ENCODE data around the gene ABCC6. TPM values are rescaled to one million over a fixed set of nuclear protein-coding genes. Genes with fewer than 3 reads are reported as not detected.
"Not testable (repeated sequence)": the region's sequence is repeated elsewhere in the genome, so short reads cannot be mapped to it uniquely, and the experiment has no call there.

The ABCC6 gene
- total RNA-seq, 1 donor from 2014 or later: not detected

DNA sequence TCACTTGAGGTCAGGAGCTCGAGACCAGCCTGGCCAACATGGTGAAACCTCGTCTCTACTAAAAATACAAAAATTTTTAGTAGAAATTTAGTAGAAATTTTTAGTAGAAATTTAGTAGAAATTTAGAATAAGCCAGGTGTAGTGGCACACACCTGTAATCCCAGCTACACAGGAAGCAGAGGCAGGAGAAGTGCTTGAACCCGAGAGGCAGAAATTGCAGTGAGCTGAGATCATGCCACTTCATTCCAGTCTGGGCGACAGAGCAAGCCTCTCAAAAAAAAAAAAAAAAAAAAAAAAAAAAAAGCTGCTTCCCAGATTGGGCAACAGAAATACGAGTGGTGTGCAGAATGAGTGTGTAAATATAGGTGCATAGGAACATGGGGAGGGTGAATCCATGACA, 4.5 kb downstream of the ABCC6 start:
- H3K36me3 ChIP-seq (ENCODE audit: control insufficient read depth, insufficient read depth, low read length); DNase-seq (ENCODE audit: low read depth); FAIRE-seq; H3K4me3 ChIP-seq (ENCODE audit: low read depth, low read length); H3K27me3 ChIP-seq (ENCODE audit: control insufficient read depth, insufficient read depth, low read length): not testable (repeated sequence)

DNA sequence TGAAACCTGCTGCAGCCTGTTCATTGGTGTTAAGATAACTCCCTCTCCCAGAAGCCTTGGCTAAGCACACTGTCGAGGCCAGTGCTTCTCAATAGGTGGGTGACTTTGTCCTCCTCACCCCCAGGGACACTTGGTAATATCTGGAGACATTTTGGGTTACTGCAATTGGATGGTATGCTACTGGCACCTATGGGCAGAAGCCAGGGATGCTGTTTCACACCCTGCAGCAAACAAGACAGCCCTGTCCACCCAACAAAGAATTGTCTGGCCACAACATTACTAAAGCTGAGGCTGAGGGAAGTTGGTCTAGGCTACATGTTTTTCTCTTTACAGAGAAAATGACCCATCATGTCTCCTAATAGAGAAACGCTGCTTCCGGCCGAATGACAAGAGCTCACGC, 4.9 kb downstream of the ABCC6 start:
- FAIRE-seq; H3K36me3 ChIP-seq (ENCODE audit: control insufficient read depth, insufficient read depth, low read length); H3K4me3 ChIP-seq (ENCODE audit: low read depth, low read length); DNase-seq (ENCODE audit: low read depth); H3K27me3 ChIP-seq (ENCODE audit: control insufficient read depth, insufficient read depth, low read length): not testable (repeated sequence)

DNA sequence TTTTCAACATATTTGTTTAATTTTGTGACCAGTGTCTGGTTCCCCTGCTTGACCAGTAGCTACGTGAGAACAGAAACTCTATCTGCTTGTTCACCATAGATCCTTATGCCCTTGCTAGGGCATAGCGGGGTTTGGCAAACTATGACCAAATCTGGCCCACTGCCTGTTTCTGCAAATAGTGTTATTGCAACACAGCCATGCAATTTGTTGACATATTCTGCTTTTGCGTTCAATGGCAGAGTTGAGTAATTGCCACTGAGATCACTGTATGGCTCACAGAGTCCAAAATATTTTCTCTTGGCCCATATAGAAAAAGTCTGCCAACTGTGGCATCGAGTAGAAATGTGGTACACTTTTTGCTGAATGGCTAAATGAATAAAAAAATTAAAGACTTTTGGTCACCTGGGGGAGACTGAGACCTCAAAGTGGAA, 9.4 kb downstream of the ABCC6 start:
- H3K27me3 ChIP-seq (ENCODE audit: control insufficient read depth, insufficient read depth, low read length); H3K36me3 ChIP-seq (ENCODE audit: control insufficient read depth, insufficient read depth, low read length); FAIRE-seq; H3K4me3 ChIP-seq (ENCODE audit: low read depth, low read length): not testable (repeated sequence)
- peak; percentile 70 for DNase-seq (ENCODE audit: low read depth)

DNA sequence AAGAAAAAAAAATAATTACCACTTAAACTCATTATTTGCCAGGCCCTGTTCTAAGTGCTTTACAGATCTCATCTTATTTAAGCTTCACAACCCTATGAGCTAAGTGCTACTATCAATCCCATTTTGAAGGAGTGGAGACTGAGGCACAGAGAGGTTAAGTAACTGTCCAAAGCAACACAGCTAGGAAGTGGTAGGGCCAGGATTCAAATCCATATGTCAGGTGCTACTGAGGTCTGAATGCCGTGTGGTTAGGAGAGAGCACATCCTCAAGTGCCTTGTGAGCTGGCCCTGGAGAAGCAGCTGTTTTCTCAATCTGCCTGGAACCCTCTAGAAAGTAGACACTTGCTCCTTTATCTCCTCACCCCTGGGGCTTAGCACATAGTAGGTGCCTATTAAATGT, 11.9 kb downstream of the ABCC6 start:
- not testable (repeated sequence) for H3K4me3 ChIP-seq (ENCODE audit: low read depth, low read length); H3K36me3 ChIP-seq (ENCODE audit: control insufficient read depth, insufficient read depth, low read length); H3K27me3 ChIP-seq (ENCODE audit: control insufficient read depth, insufficient read depth, low read length); DNase-seq (ENCODE audit: low read depth); FAIRE-seq

DNA sequence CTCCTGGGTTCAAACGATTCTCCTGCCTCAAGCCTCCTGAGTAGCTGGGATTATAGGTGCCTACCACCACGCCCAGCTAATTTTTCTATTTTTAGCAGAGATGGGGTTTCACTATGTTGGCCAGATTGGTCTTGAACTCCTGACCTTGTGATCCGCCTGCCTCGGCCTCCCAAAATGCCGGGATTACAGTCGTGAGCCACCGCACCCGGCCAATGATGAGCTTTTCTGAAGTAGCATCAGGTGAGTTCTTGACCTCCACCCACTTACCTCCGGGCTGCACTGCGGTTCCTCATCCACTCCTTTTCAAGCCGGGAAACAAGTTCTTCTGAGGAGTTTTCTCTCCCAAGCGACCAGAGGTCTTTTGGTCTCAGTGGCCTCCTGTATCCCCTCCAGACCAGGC, 14.8 kb downstream of the ABCC6 start:
- H3K36me3 ChIP-seq (ENCODE audit: control insufficient read depth, insufficient read depth, low read length); H3K27me3 ChIP-seq (ENCODE audit: control insufficient read depth, insufficient read depth, low read length); FAIRE-seq; H3K4me3 ChIP-seq (ENCODE audit: low read depth, low read length); DNase-seq (ENCODE audit: low read depth): not testable (repeated sequence)

DNA sequence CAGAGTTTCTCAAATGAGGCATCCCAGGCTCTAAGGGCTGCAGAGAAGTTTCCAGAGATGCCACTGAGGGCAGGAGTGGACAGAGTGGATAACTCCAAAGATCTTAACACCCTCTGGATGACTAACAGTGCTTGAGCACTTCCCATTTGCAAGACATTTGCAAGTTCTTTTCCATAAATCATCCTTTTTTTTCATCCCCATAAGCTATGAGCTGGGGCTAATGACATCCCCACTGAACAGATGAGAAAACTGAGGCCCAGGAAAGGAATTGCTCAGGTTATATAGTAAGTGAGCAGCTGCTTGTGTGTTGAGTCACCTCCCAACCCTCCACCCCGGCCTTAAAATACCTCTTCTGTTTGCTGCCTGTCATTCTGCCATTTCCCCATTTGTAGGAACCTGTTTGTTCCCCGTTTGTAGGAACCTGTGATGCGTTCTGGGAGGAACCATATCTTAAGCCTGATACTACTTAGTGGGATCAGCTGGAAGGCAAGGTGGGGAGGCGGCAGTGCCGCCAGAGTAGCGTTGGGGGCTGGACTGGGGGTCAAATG, 15.4 kb downstream of the ABCC6 start:
- not testable (repeated sequence) for FAIRE-seq; H3K27me3 ChIP-seq (ENCODE audit: control insufficient read depth, insufficient read depth, low read length); H3K36me3 ChIP-seq (ENCODE audit: control insufficient read depth, insufficient read depth, low read length); H3K4me3 ChIP-seq (ENCODE audit: low read depth, low read length)
- peak; percentile 9 for DNase-seq (ENCODE audit: low read depth)

DNA sequence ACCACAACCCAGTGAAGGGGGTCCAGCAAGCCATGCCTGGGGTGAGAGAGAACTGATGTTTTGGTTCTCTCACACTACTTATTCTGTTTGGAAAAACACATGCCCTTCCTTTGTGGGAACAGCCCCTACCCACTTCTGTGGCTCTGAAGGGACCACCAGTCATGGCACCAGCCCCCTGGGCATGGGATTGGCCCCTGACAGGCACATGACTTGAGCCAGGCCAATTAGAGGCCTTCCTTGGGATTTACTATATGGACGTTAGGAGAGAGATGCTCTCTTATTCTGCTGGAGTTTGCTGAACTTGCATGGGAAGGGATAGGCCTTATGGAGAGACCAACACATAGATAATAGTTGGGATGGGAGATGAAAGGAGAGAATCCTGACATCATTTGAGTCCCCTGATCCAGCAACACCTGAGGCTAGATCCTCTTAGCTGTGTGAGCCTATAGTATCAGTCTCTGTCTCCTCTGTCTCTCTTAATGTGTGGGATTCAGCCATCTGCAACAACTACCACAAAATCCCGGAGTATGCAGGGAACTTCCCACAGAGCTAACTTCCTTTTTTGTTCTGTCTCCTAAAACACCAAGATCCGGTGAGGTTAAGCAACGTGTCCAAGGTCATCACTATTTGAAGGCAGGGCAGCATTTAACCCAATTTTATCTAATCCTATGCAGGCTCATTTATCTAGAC, 16.1 kb downstream of the ABCC6 start:
- H3K36me3 ChIP-seq (ENCODE audit: control insufficient read depth, insufficient read depth, low read length); FAIRE-seq; H3K27me3 ChIP-seq (ENCODE audit: control insufficient read depth, insufficient read depth, low read length); DNase-seq (ENCODE audit: low read depth); H3K4me3 ChIP-seq (ENCODE audit: low read depth, low read length): not testable (repeated sequence)

DNA sequence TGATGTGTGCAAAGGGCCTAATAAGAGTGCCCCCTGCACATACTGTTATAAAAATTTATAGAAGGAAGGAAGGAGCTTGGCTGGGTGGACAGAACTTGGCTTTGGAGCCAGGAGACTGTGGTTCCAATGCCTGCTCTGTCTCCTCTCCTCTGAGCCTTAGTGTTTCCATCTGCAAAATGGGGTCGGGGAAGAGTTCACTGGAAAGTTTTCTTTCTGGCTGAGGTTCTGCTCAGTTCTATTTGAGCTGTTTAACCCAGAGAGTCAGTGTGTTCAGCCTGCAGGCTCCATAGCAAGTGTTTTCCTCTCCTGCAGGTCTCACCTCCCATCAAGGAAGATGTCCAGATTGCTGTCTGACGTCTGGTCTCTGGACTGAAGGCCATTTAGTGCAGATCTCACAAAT, 17.4 kb downstream of the ABCC6 start:
- not testable (repeated sequence) for DNase-seq (ENCODE audit: low read depth); H3K27me3 ChIP-seq (ENCODE audit: control insufficient read depth, insufficient read depth, low read length); FAIRE-seq; H3K4me3 ChIP-seq (ENCODE audit: low read depth, low read length); H3K36me3 ChIP-seq (ENCODE audit: control insufficient read depth, insufficient read depth, low read length)

DNA sequence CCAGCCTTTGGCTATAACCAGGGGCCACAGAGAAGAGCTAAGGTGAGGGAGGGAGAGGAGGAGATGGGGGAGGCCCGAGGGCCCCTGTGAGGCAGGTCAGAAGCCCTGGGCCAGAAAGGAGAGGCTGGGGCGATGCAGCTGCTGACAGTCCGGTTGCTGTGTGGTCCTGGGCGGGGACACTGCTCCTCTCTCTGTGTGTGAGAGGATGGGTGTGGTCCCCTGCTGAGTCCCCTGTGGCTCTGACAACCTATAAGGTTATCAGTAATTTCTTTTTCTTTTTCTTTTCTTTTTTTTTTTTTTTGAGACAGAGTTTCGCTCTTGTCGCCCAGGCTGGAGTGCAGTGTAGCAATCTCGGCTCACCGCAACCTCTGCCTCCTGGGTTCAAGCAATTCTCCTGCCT, 18.7 kb downstream of the ABCC6 start:
- not testable (repeated sequence) for DNase-seq (ENCODE audit: low read depth); FAIRE-seq; H3K36me3 ChIP-seq (ENCODE audit: control insufficient read depth, insufficient read depth, low read length); H3K27me3 ChIP-seq (ENCODE audit: control insufficient read depth, insufficient read depth, low read length); H3K4me3 ChIP-seq (ENCODE audit: low read depth, low read length)

DNA sequence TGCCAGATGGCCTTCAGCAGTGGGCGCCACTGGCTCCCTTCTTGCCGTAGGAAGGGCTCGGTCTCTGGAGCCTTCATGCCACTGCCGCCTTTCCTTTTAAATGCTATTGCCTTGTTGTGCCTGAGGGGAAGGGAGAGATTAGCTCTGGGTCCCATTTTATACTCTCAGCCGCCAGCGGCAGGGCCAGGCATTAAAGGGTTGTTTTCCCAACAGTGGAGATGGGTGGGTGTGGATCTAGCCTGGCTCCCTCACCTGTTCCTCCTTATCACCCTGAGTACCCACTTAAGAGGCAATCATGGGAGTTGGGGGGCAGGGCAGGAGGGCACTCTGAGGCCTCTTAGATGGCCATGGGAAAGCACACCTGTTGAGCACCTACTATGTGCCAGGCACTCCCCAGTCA, 19.8 kb downstream of the ABCC6 start:
- not testable (repeated sequence) for H3K36me3 ChIP-seq (ENCODE audit: control insufficient read depth, insufficient read depth, low read length); FAIRE-seq; H3K4me3 ChIP-seq (ENCODE audit: low read depth, low read length); H3K27me3 ChIP-seq (ENCODE audit: control insufficient read depth, insufficient read depth, low read length); DNase-seq (ENCODE audit: low read depth)

DNA sequence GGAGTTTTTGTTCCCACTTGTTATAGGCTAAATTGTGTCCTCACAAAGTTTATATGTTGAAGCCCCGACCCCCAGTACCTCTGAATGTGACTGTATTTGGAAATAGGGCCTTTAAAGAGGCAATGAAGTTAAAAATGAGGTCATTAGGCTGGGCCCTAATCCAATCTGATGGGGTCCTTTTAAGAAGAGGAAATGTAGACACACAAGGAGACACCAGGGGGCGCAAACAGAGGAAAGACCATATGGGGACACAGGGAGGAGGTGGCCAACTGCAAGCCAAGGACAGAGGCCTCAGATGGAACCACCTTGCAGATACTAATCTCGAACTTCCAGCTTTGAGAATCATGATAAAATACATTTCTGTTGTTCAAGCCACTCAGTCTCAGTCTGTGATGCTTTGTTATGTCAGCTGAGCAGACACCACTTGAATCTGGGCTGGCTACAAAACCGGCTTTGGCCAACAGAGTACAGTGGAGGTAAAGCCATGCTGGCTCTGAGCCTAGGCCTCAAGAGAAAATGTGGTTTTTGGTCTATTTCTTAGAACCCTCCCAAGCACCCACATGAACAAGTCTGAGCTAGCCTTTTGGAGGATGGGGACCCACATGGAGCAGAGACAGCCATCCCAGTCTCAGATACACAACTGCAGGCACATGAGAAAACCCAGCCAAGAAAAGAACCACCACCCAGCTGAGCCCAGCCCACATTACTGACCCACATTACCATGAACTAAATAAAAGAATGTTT, 20.7 kb downstream of the ABCC6 start:
- TF ChIP-seq, protein P1, sequence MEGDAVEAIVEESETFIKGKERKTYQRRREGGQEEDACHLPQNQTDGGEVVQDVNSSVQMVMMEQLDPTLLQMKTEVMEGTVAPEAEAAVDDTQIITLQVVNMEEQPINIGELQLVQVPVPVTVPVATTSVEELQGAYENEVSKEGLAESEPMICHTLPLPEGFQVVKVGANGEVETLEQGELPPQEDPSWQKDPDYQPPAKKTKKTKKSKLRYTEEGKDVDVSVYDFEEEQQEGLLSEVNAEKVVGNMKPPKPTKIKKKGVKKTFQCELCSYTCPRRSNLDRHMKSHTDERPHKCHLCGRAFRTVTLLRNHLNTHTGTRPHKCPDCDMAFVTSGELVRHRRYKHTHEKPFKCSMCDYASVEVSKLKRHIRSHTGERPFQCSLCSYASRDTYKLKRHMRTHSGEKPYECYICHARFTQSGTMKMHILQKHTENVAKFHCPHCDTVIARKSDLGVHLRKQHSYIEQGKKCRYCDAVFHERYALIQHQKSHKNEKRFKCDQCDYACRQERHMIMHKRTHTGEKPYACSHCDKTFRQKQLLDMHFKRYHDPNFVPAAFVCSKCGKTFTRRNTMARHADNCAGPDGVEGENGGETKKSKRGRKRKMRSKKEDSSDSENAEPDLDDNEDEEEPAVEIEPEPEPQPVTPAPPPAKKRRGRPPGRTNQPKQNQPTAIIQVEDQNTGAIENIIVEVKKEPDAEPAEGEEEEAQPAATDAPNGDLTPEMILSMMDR (IDR thresholded peaks at IDR 0.05; ENCODE audit: insufficient read depth, low read length, severe bottlenecking): peak; percentile 35
- not testable (repeated sequence) for H3K4me3 ChIP-seq (ENCODE audit: low read depth, low read length); H3K27me3 ChIP-seq (ENCODE audit: control insufficient read depth, insufficient read depth, low read length); H3K36me3 ChIP-seq (ENCODE audit: control insufficient read depth, insufficient read depth, low read length); FAIRE-seq
- peak; percentile 49 for DNase-seq (ENCODE audit: low read depth)

DNA sequence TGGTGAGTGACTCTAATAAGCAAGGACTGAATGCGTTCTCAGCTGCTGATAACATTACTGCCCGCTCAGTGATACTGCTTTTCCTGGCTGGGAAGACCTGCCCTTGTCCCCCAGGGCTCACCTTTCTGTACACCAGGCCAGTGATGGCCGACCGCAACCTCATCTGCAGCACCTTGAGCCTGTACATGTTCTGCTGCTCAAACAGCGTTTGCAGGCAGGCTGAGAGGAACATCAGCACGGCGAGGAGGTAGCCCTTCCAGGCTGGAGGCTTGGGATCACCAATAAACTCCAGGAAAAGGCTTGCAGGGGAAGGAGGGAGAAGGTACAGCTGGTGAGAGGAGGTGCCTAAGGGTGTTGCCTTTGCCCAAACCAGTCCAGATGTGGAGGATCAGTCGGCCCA, 21.4 kb downstream of the ABCC6 start:
- H3K4me3 ChIP-seq (ENCODE audit: low read depth, low read length); DNase-seq (ENCODE audit: low read depth); H3K36me3 ChIP-seq (ENCODE audit: control insufficient read depth, insufficient read depth, low read length); H3K27me3 ChIP-seq (ENCODE audit: control insufficient read depth, insufficient read depth, low read length); FAIRE-seq: not testable (repeated sequence)

DNA sequence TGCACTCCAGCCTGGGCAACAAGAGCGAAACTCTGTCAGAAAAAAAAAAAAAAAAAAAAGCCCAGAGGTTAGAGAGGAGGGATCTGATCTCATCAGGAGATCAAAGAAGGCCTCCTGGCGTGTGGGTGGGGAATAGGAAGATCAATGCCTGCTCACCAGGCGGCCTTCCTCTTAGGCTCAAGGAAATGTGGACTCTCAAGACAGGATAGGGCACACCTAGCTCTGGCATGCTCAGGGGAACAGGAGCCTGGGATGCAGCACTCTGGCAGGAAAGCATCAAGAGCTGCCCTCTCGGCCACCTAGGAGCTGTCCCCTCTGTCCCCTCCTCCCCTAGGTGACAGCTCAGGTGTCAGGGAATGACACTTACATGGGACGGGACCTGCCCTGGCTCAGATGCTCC, 22.9 kb downstream of the ABCC6 start:
- H3K36me3 ChIP-seq (ENCODE audit: control insufficient read depth, insufficient read depth, low read length); H3K4me3 ChIP-seq (ENCODE audit: low read depth, low read length); H3K27me3 ChIP-seq (ENCODE audit: control insufficient read depth, insufficient read depth, low read length); DNase-seq (ENCODE audit: low read depth); FAIRE-seq: not testable (repeated sequence)
